GM04503 (cell line): ENCODE measurements around the gene SCFD2.
"Not testable (repeated sequence)": the region's sequence is repeated elsewhere in the genome, so short reads cannot be mapped to it uniquely, and the experiment has no call there.

Experiments used
- DNase-seq: peaks from one replicate; pipeline ENCODE4 v3.0.0-alpha.2; 2012; ENCODE audit warnings: low read depth

Gene SCFD2

GRCh38 chr4:53049528-53049927 is 316.3 kb downstream of the SCFD2 start:
- no peak for DNase-seq

- no peak for DNase-seq
Observed at GRCh38 chr4:53044651-53044960, 321.3 kb downstream of the SCFD2 start.

- DNase-seq: no peak
Observed at GRCh38 chr4:53043891-53044650, 321.8 kb downstream of the SCFD2 start.

- DNase-seq: no peak
Observed at GRCh38 chr4:53043055-53043454, 322.8 kb downstream of the SCFD2 start.

- DNase-seq: no peak
Observed at GRCh38 chr4:53040851-53041250, 325.0 kb downstream of the SCFD2 start.

- no peak for DNase-seq
Observed at GRCh38 chr4:53040459-53040815, 325.4 kb downstream of the SCFD2 start.

GRCh38 chr4:53039741-53040458 is 326.0 kb downstream of the SCFD2 start:
- no peak for DNase-seq

- no peak for DNase-seq
Observed at GRCh38 chr4:53037892-53038291, 328.0 kb downstream of the SCFD2 start.

- not testable (repeated sequence) for DNase-seq
Observed at GRCh38 chr4:53032908-53033307, 333.0 kb downstream of the SCFD2 start.

- no peak for DNase-seq
Observed at GRCh38 chr4:53026233-53026632, 339.6 kb downstream of the SCFD2 start.

GRCh38 chr4:53023677-53024299 is 342.1 kb downstream of the SCFD2 start:
- no peak for DNase-seq

GRCh38 chr4:53022513-53023100 is 343.3 kb downstream of the SCFD2 start:
- DNase-seq: no peak

- no peak for DNase-seq
Observed at GRCh38 chr4:53021754-53022512, 343.9 kb downstream of the SCFD2 start.

- peak; percentile 84 for DNase-seq
Observed at GRCh38 chr4:53019485-53020382, 346.1 kb downstream of the SCFD2 start.

- no peak for DNase-seq
Observed at GRCh38 chr4:53018471-53018870, 347.4 kb downstream of the SCFD2 start.

GRCh38 chr4:53016099-53016820 is 349.6 kb downstream of the SCFD2 start:
- DNase-seq: no peak

GRCh38 chr4:53015681-53016080 is 350.2 kb downstream of the SCFD2 start:
- no peak for DNase-seq

- no peak for DNase-seq
Observed at GRCh38 chr4:53014881-53015280, 351.0 kb downstream of the SCFD2 start.

- DNase-seq: no peak
Observed at GRCh38 chr4:53013873-53014775, 351.7 kb downstream of the SCFD2 start.
